ENCODE measurements around the gene UST.

UST gene

GRCh38 chr6:148983101-148983761 lies 236.4 kb downstream of the UST start:
- in situ Hi-C loops (cut with HindIII; ENCODE audit: low pct_unique_long_range_greater_than_20kb, low sequenced_read_pairs): no loop called here
- no peak for DNase-seq (ENCODE audit: low read depth in 1 of 2, low spot score in 1 of 2)
- TF ChIP-seq JUND (IDR thresholded peaks at IDR 0.05; ENCODE audit: low read depth): no peak

GRCh38 chr6:148983966-148984365 lies 237.1 kb downstream of the UST start:
- TF ChIP-seq JUND (IDR thresholded peaks at IDR 0.05; ENCODE audit: low read depth): no peak
- in situ Hi-C loops (cut with HindIII; ENCODE audit: low pct_unique_long_range_greater_than_20kb, low sequenced_read_pairs): no loop called here
- no peak for DNase-seq (ENCODE audit: low read depth in 1 of 2, low spot score in 1 of 2)

GRCh38 chr6:148984531-148985056 lies 237.8 kb downstream of the UST start:
- DNase-seq (ENCODE audit: low read depth in 1 of 2, low spot score in 1 of 2): no peak
- TF ChIP-seq JUND (IDR thresholded peaks at IDR 0.05; ENCODE audit: low read depth): no peak
- in situ Hi-C loops (cut with HindIII; ENCODE audit: low pct_unique_long_range_greater_than_20kb, low sequenced_read_pairs): no loop called here

GRCh38 chr6:148985499-148985898 lies 238.7 kb downstream of the UST start:
- TF ChIP-seq JUND (IDR thresholded peaks at IDR 0.05; ENCODE audit: low read depth): no peak
- in situ Hi-C loops (cut with HindIII; ENCODE audit: low pct_unique_long_range_greater_than_20kb, low sequenced_read_pairs): no loop called here
- no peak for DNase-seq (ENCODE audit: low read depth in 1 of 2, low spot score in 1 of 2)

- no peak for DNase-seq (ENCODE audit: low read depth in 1 of 2, low spot score in 1 of 2)
- no peak for TF ChIP-seq JUND (IDR thresholded peaks at IDR 0.05; ENCODE audit: low read depth)
- in situ Hi-C loops (cut with HindIII; ENCODE audit: low pct_unique_long_range_greater_than_20kb, low sequenced_read_pairs): no loop called here
Measured at GRCh38 chr6:148986608-148987007, 239.8 kb downstream of the UST start.

GRCh38 chr6:148987982-148988381 lies 241.2 kb downstream of the UST start:
- in situ Hi-C loops (cut with HindIII; ENCODE audit: low pct_unique_long_range_greater_than_20kb, low sequenced_read_pairs): no loop called here
- DNase-seq (ENCODE audit: low read depth in 1 of 2, low spot score in 1 of 2): no peak
- TF ChIP-seq JUND (IDR thresholded peaks at IDR 0.05; ENCODE audit: low read depth): no peak

GRCh38 chr6:148989585-148989984 lies 242.8 kb downstream of the UST start:
- in situ Hi-C loops (cut with HindIII; ENCODE audit: low pct_unique_long_range_greater_than_20kb, low sequenced_read_pairs): no loop called here
- TF ChIP-seq JUND (IDR thresholded peaks at IDR 0.05; ENCODE audit: low read depth): no peak
- DNase-seq (ENCODE audit: low read depth in 1 of 2, low spot score in 1 of 2): no peak

- in situ Hi-C loops (cut with HindIII; ENCODE audit: low pct_unique_long_range_greater_than_20kb, low sequenced_read_pairs): no loop called here
- TF ChIP-seq JUND (IDR thresholded peaks at IDR 0.05; ENCODE audit: low read depth): no peak
- DNase-seq (ENCODE audit: low read depth in 1 of 2, low spot score in 1 of 2): no peak
Measured at GRCh38 chr6:148990403-148990802, 243.6 kb downstream of the UST start.

GRCh38 chr6:148996815-148997214 lies 250.0 kb downstream of the UST start:
- no peak for TF ChIP-seq JUND (IDR thresholded peaks at IDR 0.05; ENCODE audit: low read depth)
- DNase-seq (ENCODE audit: low read depth in 1 of 2, low spot score in 1 of 2): no peak
- in situ Hi-C loops (cut with HindIII; ENCODE audit: low pct_unique_long_range_greater_than_20kb, low sequenced_read_pairs): no loop called here

GRCh38 chr6:148997865-148998264 lies 251.0 kb downstream of the UST start:
- in situ Hi-C loops (cut with HindIII; ENCODE audit: low pct_unique_long_range_greater_than_20kb, low sequenced_read_pairs): no loop called here
- DNase-seq (ENCODE audit: low read depth in 1 of 2, low spot score in 1 of 2): no peak
- no peak for TF ChIP-seq JUND (IDR thresholded peaks at IDR 0.05; ENCODE audit: low read depth)

- DNase-seq (ENCODE audit: low read depth in 1 of 2, low spot score in 1 of 2): no peak
- no peak for TF ChIP-seq JUND (IDR thresholded peaks at IDR 0.05; ENCODE audit: low read depth)
- in situ Hi-C loops (cut with HindIII; ENCODE audit: low pct_unique_long_range_greater_than_20kb, low sequenced_read_pairs): no loop called here
Measured at GRCh38 chr6:148998704-148999103, 251.9 kb downstream of the UST start.

- TF ChIP-seq JUND (IDR thresholded peaks at IDR 0.05; ENCODE audit: low read depth): no peak
- in situ Hi-C loops (cut with HindIII; ENCODE audit: low pct_unique_long_range_greater_than_20kb, low sequenced_read_pairs): no loop called here
- no peak for DNase-seq (ENCODE audit: low read depth in 1 of 2, low spot score in 1 of 2)
Measured at GRCh38 chr6:148999501-148999900, 252.7 kb downstream of the UST start.

GRCh38 chr6:148999929-149000468 lies 253.2 kb downstream of the UST start:
- DNase-seq (ENCODE audit: low read depth in 1 of 2, low spot score in 1 of 2): no peak
- no peak for TF ChIP-seq JUND (IDR thresholded peaks at IDR 0.05; ENCODE audit: low read depth)
- in situ Hi-C loops (cut with HindIII; ENCODE audit: low pct_unique_long_range_greater_than_20kb, low sequenced_read_pairs): no loop called here

GRCh38 chr6:149001422-149001821 lies 254.6 kb downstream of the UST start:
- no peak for TF ChIP-seq JUND (IDR thresholded peaks at IDR 0.05; ENCODE audit: low read depth)
- DNase-seq (ENCODE audit: low read depth in 1 of 2, low spot score in 1 of 2): no peak
- in situ Hi-C loops (cut with HindIII; ENCODE audit: low pct_unique_long_range_greater_than_20kb, low sequenced_read_pairs): no loop called here

Measured in T47D (cell line).